Tibial nerve (tissue), 4 donors: ENCODE data around the gene BRK1. TPM values are rescaled to one million over a fixed set of nuclear protein-coding genes. Genes with fewer than 3 reads are reported as not detected.

ENCODE experiments used
- DNase-seq, 2 donors: peaks; one replicate each; pipeline ENCODE4 v3.0.0-alpha.2; 2019; ENCODE audit warnings: low spot score in 2 of 2
- H3K27ac ChIP-seq, 4 donors: fragments of 200-600 bp; sonication (generic) in 3 of 4; one replicate each; pipeline ENCODE4 v1.5.1; 2017 to 2019; ENCODE audit warnings: mild to moderate bottlenecking in 1 of 4
- H3K27me3 ChIP-seq, 2 donors: fragments of 200-600 bp; sonication (generic) in 1 of 2; one replicate each; pipeline versions ENCODE4 v1.5.1 to v1.6.0; 2017 to 2019
- H3K36me3 ChIP-seq, 3 donors: fragments of 200-600 bp; sonication (generic); one replicate each; pipeline ENCODE4 v1.5.1; 2018 to 2019
- H3K4me1 ChIP-seq, 4 donors: fragments of 200-600 bp; sonication (generic) in 3 of 4; one replicate each; pipeline ENCODE4 v1.5.1; 2017 to 2019
- H3K4me3 ChIP-seq, 4 donors: fragments of 200-600 bp; sonication (generic) in 3 of 4; one replicate each; pipeline ENCODE4 v1.5.1; 2017 to 2019; ENCODE audit warnings: mild to moderate bottlenecking in 1 of 4, moderate library complexity in 1 of 4
- H3K9me3 ChIP-seq, 4 donors: fragments of 200-600 bp; sonication (generic) in 3 of 4; one replicate each; pipeline ENCODE4 v1.5.1; 2017 to 2019
- CTCF ChIP-seq, 5 experiments: fragments of 200-600 bp in 3 of 5; fragments of 450-650 bp in 2 of 5; sonication (generic) in 3 of 5; IDR thresholded peaks; one replicate each; pipeline ENCODE4 v1.5.1; 2016 to 2019; ENCODE audit warnings: antibody characterized with exemption in 5 of 5, mild to moderate bottlenecking in 3 of 5, moderate library complexity in 2 of 5
- EP300 ChIP-seq, 2 donors: sonication (generic); formaldehyde crosslinking; IDR thresholded peaks; one replicate each; pipeline ENCODE4 v1.6.1; 2017; ENCODE audit warnings: antibody characterized with exemption in 2 of 2, mild to moderate bottlenecking in 1 of 2
- POLR2A ChIP-seq, 2 donors: fragments of 450-650 bp; IDR thresholded peaks; one replicate each; pipeline ENCODE4 v1.6.1; 2017; ENCODE audit warnings: antibody characterized with exemption in 2 of 2, mild to moderate bottlenecking in 2 of 2, moderate library complexity in 2 of 2
- WGBS, 2 donors: methylation state at CpG; one replicate each; pipeline ENCODE4 v1.1.5; 2018; 5-methylcytosine and 5-hydroxymethylcytosine counted together
- total RNA-seq, 4 donors: library from RNA; depleted of rRNA; stranded (reverse); fragments of >200 nt; gene quantifications; one replicate each; pipeline ENCODE4 v1.1.0, GENCODE V29; 2016

BRK1 gene
- total RNA-seq, 4 donors from 2014 or later = 50.2 to 97.5 (median 77.5) TPM

GRCh38 chr3:10166213-10166604, 50.7 kb downstream of the BRK1 start:
- 83 to 86% methylated on average over 5 of the region's 5 CpGs for whole genome bisulfite sequencing, 2 donors
- peaks cover 0 to 20% (median 3%) of the 10 kb centered on the region in 4 donors for H3K4me1 ChIP-seq
- peaks cover 0 to 11% (median 2%) of the 10 kb centered on the region in 4 donors for H3K9me3 ChIP-seq
- no peak overlapping the region for H3K4me3 ChIP-seq
- no peak for DNase-seq
- peak overlapping the region in 1 of 4 donors; percentile 29 for H3K27ac ChIP-seq
- H3K36me3 ChIP-seq = peaks cover 0 to 15% (median 0%) of the 10 kb centered on the region in 3 donors
- no peaks in the 10 kb centered on the region for H3K27me3 ChIP-seq
- TF ChIP-seq CTCF (IDR thresholded peaks at IDR 0.05) (no peak), POLR2A (IDR thresholded peaks at IDR 0.05) (no peak), EP300 (IDR thresholded peaks at IDR 0.05) (no peak)

GRCh38 chr3:10169000-10169496, 53.6 kb downstream of the BRK1 start:
- H3K27ac ChIP-seq = no peak overlapping the region
- H3K36me3 ChIP-seq = peaks cover 0 to 15% (median 0%) of the 10 kb centered on the region in 3 donors
- peaks cover 0 to 33% (median 7%) of the 10 kb centered on the region in 4 donors for H3K4me1 ChIP-seq
- no peak overlapping the region for H3K4me3 ChIP-seq
- no peak for DNase-seq
- WGBS, 2 donors = 71 to 73% methylated on average over 8 of the region's 8 CpGs
- no peaks in the 10 kb centered on the region for H3K27me3 ChIP-seq
- TF ChIP-seq CTCF (IDR thresholded peaks at IDR 0.05) (no peak), EP300 (IDR thresholded peaks at IDR 0.05) (no peak), POLR2A (IDR thresholded peaks at IDR 0.05) (no peak)
- peaks cover 0 to 11% (median 2%) of the 10 kb centered on the region in 4 donors for H3K9me3 ChIP-seq

- TF ChIP-seq EP300 (IDR thresholded peaks at IDR 0.05) (no peak), CTCF (IDR thresholded peaks at IDR 0.05) (no peak), POLR2A (IDR thresholded peaks at IDR 0.05) (no peak)
- Histone ChIP-seq H3K4me1 (peaks cover 0 to 25% (median 5%) of the 10 kb centered on the region in 4 donors), H3K36me3 (peaks cover 0 to 15% (median 0%) of the 10 kb centered on the region in 3 donors), H3K9me3 (peaks cover 0 to 11% (median 2%) of the 10 kb centered on the region in 4 donors), H3K27me3 (no peaks in the 10 kb centered on the region), H3K4me3 (no peak overlapping the region), H3K27ac (no peak overlapping the region)
- 77 to 80% methylated on average over 13 of the region's 13 CpGs for WGBS, 2 donors
- DNase-seq = no peak
Measured at GRCh38 chr3:10170915-10171478, 55.5 kb downstream of the BRK1 start.

GRCh38 chr3:10173095-10173925, 57.8 kb downstream of the BRK1 start:
- peak overlapping the region in 1 of 4 donors; percentile 2 for H3K4me3 ChIP-seq
- TF ChIP-seq POLR2A (IDR thresholded peaks at IDR 0.05) = no peak
- no peak for TF ChIP-seq CTCF (IDR thresholded peaks at IDR 0.05)
- TF ChIP-seq EP300 (IDR thresholded peaks at IDR 0.05) = no peak
- H3K36me3 ChIP-seq = peaks cover 0 to 25% (median 0%) of the 10 kb centered on the region in 3 donors
- WGBS, 2 donors = 78 to 83% methylated on average over 10 of the region's 10 CpGs
- peaks cover 0 to 18% (median 5%) of the 10 kb centered on the region in 4 donors for H3K4me1 ChIP-seq
- H3K27me3 ChIP-seq = no peaks in the 10 kb centered on the region
- H3K9me3 ChIP-seq = peaks cover 0 to 9% (median 2%) of the 10 kb centered on the region in 4 donors
- DNase-seq = no peak
- H3K27ac ChIP-seq = peak overlapping the region; percentile 75 to 96 (median 79)
